GM18873 (cell line): ENCODE results near the gene TKTL1.

ENCODE experiments used
- ATAC-seq: cut with Tn5 transposase; IDR thresholded peaks from one replicate; pipeline ENCODE4 v1.9.1; 2021; ENCODE audit warnings: mild to moderate bottlenecking, moderate library complexity, moderate number of reproducible peaks; ENCODE audit not compliant: unreplicated experiment, low FRiP score

The TKTL1 gene

GRCh38 chrX:154358829-154359228 lies 63.2 kb downstream of the TKTL1 start:
- ATAC-seq: no peak

- no peak for ATAC-seq
Measured at GRCh38 chrX:154359362-154360154, 64.0 kb downstream of the TKTL1 start.

- no peak for ATAC-seq
Measured at GRCh38 chrX:154360155-154360713, 64.6 kb downstream of the TKTL1 start.

GRCh38 chrX:154362085-154362742 lies 66.6 kb downstream of the TKTL1 start:
- no peak for ATAC-seq

- ATAC-seq: no peak
Measured at GRCh38 chrX:154363706-154364439, 68.3 kb downstream of the TKTL1 start.

- ATAC-seq: no peak
Measured at GRCh38 chrX:154365052-154365600, 69.5 kb downstream of the TKTL1 start.

- no peak for ATAC-seq
Measured at GRCh38 chrX:154365997-154366665, 70.5 kb downstream of the TKTL1 start.

GRCh38 chrX:154366666-154367055 lies 71.1 kb downstream of the TKTL1 start:
- ATAC-seq: no peak

GRCh38 chrX:154367474-154368308 lies 72.1 kb downstream of the TKTL1 start:
- ATAC-seq: no peak

- ATAC-seq: no peak
Measured at GRCh38 chrX:154368630-154369448, 73.2 kb downstream of the TKTL1 start.

- no peak for ATAC-seq
Measured at GRCh38 chrX:154369449-154370299, 74.1 kb downstream of the TKTL1 start.

- ATAC-seq: no peak
Measured at GRCh38 chrX:154370300-154371016, 74.9 kb downstream of the TKTL1 start.

- peak; percentile 39 for ATAC-seq
Measured at GRCh38 chrX:154371017-154371788, 75.6 kb downstream of the TKTL1 start.

- ATAC-seq: peak; percentile 5
Measured at GRCh38 chrX:154371789-154372300, 76.2 kb downstream of the TKTL1 start.

- ATAC-seq: no peak
Measured at GRCh38 chrX:154372612-154373022, 77.0 kb downstream of the TKTL1 start.
